HG02884 (cell line): Measurements from ENCODE around the gene EFTUD2.
"Not testable (repeated sequence)": the region's sequence is repeated elsewhere in the genome, so short reads cannot be mapped to it uniquely, and the experiment has no call there.

Experiments
- ATAC-seq: cut with Tn5 transposase; IDR thresholded peaks from one replicate; pipeline ENCODE4 v1.9.1; 2021; ENCODE audit warnings: mild to moderate bottlenecking, moderate library complexity; ENCODE audit not compliant: unreplicated experiment

Gene EFTUD2

GRCh38 chr17:44899074-44899782 lies at the start of gene EFTUD2:
Gene EFTUD2, minus strand, starts transcription at chr17:44899445. Its CDS starts 4,924 bp downstream, at chr17:44894521.
- peak; percentile 62 for ATAC-seq

GRCh38 chr17:44948315-44948795 lies 49.1 kb upstream of the EFTUD2 start:
- ATAC-seq: no peak

- peak; percentile 92 for ATAC-seq
Measured at GRCh38 chr17:44947461-44948314, 48.4 kb upstream of the EFTUD2 start, which contains the start of gene KIF18B. Gene KIF18B, minus strand, starts transcription at chr17:44947773. Its CDS starts 11,429 bp downstream, at chr17:44936344.

- ATAC-seq: not testable (repeated sequence)
Measured at GRCh38 chr17:44945652-44946051, 46.4 kb upstream of the EFTUD2 start.

- ATAC-seq: no peak
Measured at GRCh38 chr17:44942456-44942855, 43.2 kb upstream of the EFTUD2 start.

GRCh38 chr17:44941712-44942331 lies 42.6 kb upstream of the EFTUD2 start:
- ATAC-seq: no peak

- no peak for ATAC-seq
Measured at GRCh38 chr17:44940768-44941167, 41.5 kb upstream of the EFTUD2 start.

GRCh38 chr17:44940317-44940716 lies 41.1 kb upstream of the EFTUD2 start:
- ATAC-seq: no peak

GRCh38 chr17:44935116-44935515 lies 35.9 kb upstream of the EFTUD2 start:
- no peak for ATAC-seq

GRCh38 chr17:44934745-44935105 lies 35.5 kb upstream of the EFTUD2 start:
- ATAC-seq: no peak

GRCh38 chr17:44933824-44934744 lies 34.8 kb upstream of the EFTUD2 start:
- ATAC-seq: no peak

GRCh38 chr17:44932787-44933097 lies 33.5 kb upstream of the EFTUD2 start:
- ATAC-seq: no peak

- ATAC-seq: no peak
Measured at GRCh38 chr17:44932096-44932786, 33.0 kb upstream of the EFTUD2 start.

GRCh38 chr17:44931376-44931775 lies 32.1 kb upstream of the EFTUD2 start:
- ATAC-seq: no peak

- no peak for ATAC-seq
Measured at GRCh38 chr17:44930667-44931066, 31.4 kb upstream of the EFTUD2 start.

GRCh38 chr17:44928950-44929720 lies 29.9 kb upstream of the EFTUD2 start:
- ATAC-seq: no peak

- no peak for ATAC-seq
Measured at GRCh38 chr17:44928136-44928535, 28.9 kb upstream of the EFTUD2 start.

- no peak for ATAC-seq
Measured at GRCh38 chr17:44927696-44928095, 28.5 kb upstream of the EFTUD2 start.

- ATAC-seq: no peak
Measured at GRCh38 chr17:44926821-44927525, 27.7 kb upstream of the EFTUD2 start.
